ENCODE measurements around the gene MAOB. TPM values are rescaled to one million over a fixed set of nuclear protein-coding genes. Genes with fewer than 3 reads are reported as not detected.

The MAOB gene
- total and polyA plus RNA-seq, 10 of the 15 experiments (the other 5 are each of a cell fraction or from before 2014, with no cell fraction given) = 0.21 TPM; not detected in 9

DNA sequence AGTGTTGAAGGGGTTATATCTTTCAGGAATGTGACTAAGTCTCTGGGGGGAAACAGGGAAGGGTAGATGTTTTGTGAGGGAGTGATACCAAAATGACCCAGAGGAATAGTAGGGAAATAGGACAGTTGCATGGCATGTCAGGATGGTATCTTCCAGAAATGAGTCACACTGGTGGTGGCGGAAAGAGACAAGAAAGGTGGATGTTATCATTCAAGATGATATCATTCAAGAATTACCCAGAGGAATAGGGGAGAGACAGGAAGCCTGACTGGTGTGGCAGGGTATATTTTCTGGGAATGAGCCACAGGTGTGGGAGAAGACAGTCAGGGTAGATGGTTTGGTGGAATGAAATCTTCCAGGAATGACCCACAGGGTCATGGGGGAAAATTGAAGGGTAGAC, 165.1 kb downstream of the MAOB start:
- no peak for DNase-seq (ENCODE audit: low read depth, low spot score)
- ChIA-PET POLR2A (no interaction called here), CTCF (no interaction called here), RAD21 (ENCODE audit: unreplicated experiment) (no interaction called here), SMC1A (ENCODE audit: uncharacterized antibody, unreplicated experiment) (no interaction called here)
- no peak overlapping the region for H3K4me3 ChIP-seq
- TF ChIP-seq, protein P1, sequence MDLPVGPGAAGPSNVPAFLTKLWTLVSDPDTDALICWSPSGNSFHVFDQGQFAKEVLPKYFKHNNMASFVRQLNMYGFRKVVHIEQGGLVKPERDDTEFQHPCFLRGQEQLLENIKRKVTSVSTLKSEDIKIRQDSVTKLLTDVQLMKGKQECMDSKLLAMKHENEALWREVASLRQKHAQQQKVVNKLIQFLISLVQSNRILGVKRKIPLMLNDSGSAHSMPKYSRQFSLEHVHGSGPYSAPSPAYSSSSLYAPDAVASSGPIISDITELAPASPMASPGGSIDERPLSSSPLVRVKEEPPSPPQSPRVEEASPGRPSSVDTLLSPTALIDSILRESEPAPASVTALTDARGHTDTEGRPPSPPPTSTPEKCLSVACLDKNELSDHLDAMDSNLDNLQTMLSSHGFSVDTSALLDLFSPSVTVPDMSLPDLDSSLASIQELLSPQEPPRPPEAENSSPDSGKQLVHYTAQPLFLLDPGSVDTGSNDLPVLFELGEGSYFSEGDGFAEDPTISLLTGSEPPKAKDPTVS (IDR thresholded peaks at IDR 0.05; ENCODE audit: low read depth, low read length) = no peak
- no peak for TF ChIP-seq NFXL1 (IDR thresholded peaks at IDR 0.05; ENCODE audit: borderline replicate concordance)
- TF ChIP-seq PRDM15 (CRISPR knock-in tag; IDR thresholded peaks at IDR 0.05) = no peak
- TF ChIP-seq ZNF217 (IDR thresholded peaks at IDR 0.05) = no peak
- no peak for TF ChIP-seq BCLAF1 (IDR thresholded peaks at IDR 0.05)
- TF ChIP-seq RELB (IDR thresholded peaks at IDR 0.05; ENCODE audit: low read depth) = no peak
- TF ChIP-seq POLR2A (IDR thresholded peaks at IDR 0.05; ENCODE audit: low read depth, low read length) = no peak
- no peak for TF ChIP-seq HDGF (IDR thresholded peaks at IDR 0.05)
- TF ChIP-seq ZBED1 (IDR thresholded peaks at IDR 0.05; ENCODE audit: borderline replicate concordance) = no peak
- no peak for TF ChIP-seq NFYB (IDR thresholded peaks at IDR 0.05; ENCODE audit: insufficient read depth, low read depth, low read length)
- H3K36me3 ChIP-seq (ENCODE audit: control insufficient read depth in 2 of 2, insufficient read depth in 2 of 2, low read length in 1 of 2) = no peaks in the 10 kb centered on the region
- 50% methylated on average over 1 of the region's 1 CpG for WGBS (ENCODE audit: insufficient coverage, insufficient replicate concordance, low lambda C conversion rate, missing lambda C conversion rate)
- ATAC-seq = no peak
- intact Hi-C loops (cut with micrococcal nuclease; ENCODE audit: unreplicated experiment) = no loop called here
- H3K27me3 ChIP-seq (replicated peaks in 1 of 2; ENCODE audit: control insufficient read depth in 2 of 2, insufficient read depth in 2 of 2, low read length in 1 of 2) = no peaks in the 10 kb centered on the region
- H4K20me1 ChIP-seq (ENCODE audit: control insufficient read depth, insufficient read depth) = no peaks in the 10 kb centered on the region
- FAIRE-seq = no peak
- BruUV-seq (replicated peaks) = no TSS peak
- H3K4me1 ChIP-seq (ENCODE audit: control insufficient read depth, insufficient read depth, low read length) = no peaks in the 10 kb centered on the region
- in situ Hi-C loops (cut with MboI) = no loop called here
- H3K4me2 ChIP-seq (ENCODE audit: control insufficient read depth, insufficient read depth) = no peak overlapping the region
- no peaks in the 10 kb centered on the region for H3K79me2 ChIP-seq (ENCODE audit: control insufficient read depth, insufficient read depth, low read length)
- no peak overlapping the region for H3K27ac ChIP-seq (ENCODE audit: control insufficient read depth, insufficient read depth)
- no peak overlapping the region for H3K9ac ChIP-seq (ENCODE audit: control insufficient read depth, insufficient read depth, low read length)
- no peaks in the 10 kb centered on the region for H3K9me3 ChIP-seq (replicated peaks; ENCODE audit: control insufficient read depth, insufficient read depth, low read length)
- no peak overlapping the region for H2AFZ ChIP-seq (ENCODE audit: control insufficient read depth, low read depth, low read length)
